GM21390 (cell line): ENCODE results near the gene LFNG.

ENCODE experiments used
- ATAC-seq: cut with Tn5 transposase; IDR thresholded peaks from one replicate; pipeline ENCODE4 v1.9.1; 2021; ENCODE audit not compliant: unreplicated experiment

The LFNG gene

DNA sequence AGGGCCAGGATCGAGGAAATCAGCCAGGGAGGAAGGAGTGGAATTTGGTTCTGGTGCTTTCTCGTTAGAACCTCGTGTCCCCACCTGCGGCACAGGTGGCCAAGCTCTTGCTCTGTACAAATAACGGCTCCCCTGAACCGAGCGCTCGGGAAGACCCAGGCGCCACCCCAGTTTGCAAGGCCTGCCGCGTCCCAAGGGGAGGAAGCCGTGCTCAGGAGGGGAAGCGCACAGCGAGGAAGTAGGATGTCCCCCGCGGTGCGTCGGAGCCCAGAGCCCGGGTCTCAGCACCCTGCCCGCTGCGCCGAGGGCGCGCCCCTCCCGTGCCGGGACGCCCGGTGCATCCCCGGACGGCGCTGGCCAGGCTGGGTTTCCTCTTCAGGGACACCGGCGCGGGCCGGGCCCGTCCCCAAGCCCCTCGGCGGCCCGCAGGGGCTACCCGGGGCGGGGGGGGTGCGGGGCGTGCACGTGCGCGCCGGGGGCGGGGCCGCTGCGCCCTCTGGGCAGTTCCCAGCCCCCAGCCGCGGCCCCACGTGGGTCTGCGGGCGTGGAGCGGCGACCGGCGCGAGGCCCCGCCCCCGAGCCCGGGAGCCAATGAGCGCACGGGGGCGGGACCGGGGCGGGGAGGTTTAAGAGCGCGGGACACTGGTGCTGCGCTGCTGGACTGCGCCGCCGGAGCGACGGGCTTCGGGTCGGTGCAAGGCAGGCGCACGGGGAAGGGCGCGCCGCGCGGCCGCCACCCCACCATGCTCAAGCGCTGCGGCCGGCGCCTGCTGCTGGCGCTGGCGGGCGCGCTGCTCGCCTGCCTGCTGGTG is at the start of gene LFNG:
TSS of gene LFNG (plus strand) at position 656 of the 812 bp plus-strand sequence. CDS start at position 744, 88 bp downstream.
- peak; percentile 84 for ATAC-seq

GRCh38 chr7:2470204-2471021 is 49.2 kb upstream of the LFNG start:
- no peak for ATAC-seq

- ATAC-seq, result no peak
Observed at GRCh38 chr7:2471022-2471329, 48.6 kb upstream of the LFNG start.

DNA sequence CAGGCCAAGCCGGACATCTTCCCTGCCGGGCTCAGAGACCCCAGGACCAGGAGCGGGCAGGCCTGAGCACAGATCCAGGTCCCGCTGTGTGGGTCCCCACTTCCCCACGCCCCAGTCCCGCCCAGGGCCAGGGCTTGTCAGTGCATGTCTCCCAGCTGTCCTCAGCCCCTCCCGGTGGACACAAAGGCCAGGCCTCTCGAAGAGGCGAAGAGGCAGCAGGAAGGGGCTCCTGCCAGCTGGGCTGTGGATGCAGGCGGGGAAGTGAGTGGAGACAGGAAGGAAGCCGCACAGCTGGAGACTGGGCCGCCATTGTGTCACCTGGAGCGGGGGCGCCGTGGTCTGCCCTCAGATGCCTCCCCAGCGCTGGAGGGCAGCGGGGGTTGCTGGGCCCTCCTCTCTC is 48.2 kb upstream of the LFNG start:
- no peak for ATAC-seq

DNA sequence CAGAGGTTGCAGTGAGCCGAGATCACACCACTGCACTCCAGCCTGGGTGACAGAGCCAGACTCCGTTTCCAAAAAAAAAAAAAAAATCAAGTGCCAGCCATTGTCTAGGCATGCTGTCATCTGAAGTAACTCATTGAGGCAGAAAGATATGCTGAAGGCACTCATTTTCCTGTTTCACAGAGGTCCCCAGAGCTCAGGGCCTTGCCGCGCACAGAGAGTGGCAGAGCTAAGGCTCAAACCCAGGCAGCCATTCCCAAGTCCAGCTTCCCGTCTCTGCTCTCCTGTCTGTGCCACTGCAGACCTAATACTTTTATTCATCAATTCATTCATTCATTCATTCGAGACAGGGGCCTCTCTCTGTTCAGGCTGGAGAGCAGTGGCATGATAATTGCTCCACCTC is 46.8 kb upstream of the LFNG start:
- no peak for ATAC-seq

DNA sequence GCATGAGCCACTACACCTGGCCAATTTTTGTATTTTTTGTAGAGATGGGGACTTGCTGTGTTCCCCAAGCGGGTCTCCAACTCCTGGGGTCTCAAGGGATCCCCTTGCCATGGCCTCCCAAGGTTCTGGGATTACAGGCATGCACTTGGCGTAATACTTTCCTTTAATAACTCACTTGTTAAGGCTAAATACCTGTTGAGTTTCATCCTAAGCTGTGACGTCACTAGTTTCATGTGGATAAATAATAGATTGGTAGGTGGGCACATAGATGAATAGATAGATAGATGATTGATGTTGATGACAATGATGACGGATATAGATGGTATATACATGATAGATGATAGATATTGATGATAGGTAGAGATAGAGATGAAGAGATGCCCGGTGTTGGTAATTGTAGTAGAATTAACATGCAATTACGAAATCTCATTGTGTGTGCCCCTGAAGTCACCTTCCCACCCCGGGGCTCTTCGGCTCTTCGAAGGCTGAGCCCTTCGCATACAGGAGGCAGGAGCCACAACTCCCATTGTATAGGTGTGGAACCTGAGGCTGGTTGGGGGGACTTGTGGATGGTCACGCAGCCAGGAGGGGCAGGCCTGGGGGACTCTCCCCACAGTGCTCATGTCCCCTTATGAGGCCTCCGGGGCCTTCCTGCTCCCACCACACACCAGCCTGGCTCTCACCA is 45.9 kb upstream of the LFNG start:
- ATAC-seq, result no peak

GRCh38 chr7:2474224-2474623 is 45.4 kb upstream of the LFNG start:
- ATAC-seq, result no peak

- ATAC-seq, result no peak
Observed at GRCh38 chr7:2474813-2475677, 44.5 kb upstream of the LFNG start.

DNA sequence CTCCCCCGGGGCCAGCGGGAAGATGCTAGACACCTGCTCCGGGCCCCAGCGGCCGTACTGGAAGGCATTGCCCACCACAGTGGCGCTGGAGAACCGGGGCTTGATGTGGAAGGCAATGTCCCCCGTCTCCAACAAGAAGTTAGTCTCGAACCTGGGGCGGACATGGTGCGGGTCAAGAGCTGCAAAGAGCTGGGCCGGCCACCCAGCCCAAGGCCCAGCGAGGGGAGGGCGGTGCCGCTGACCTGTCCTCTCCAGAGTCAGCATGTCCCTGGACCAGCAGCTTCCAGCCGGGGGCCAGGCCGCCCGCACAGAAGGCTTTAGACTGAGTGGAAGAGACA is 43.9 kb upstream of the LFNG start:
- ATAC-seq, result no peak

DNA sequence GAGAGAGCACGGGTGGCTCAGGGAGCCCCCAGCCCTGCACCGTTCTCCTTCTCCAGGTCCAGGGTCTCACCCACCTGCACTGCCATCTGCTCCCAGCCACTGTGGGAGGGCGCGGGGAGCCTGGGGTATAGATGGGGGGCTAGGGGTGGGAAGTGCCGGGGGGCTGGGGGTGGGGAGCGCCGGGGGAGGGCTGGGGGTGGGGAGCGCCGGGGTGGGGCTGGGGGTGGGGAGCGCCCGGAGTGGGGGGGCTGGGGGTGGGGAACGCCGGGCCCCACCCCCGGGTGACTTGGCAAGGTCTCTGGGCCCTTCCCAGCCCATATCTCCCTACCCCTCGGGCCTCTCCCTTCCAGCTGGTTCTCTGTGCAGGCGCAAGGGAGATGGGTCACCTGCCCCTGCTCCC is 43.3 kb upstream of the LFNG start, which contains the start of gene GRIFIN:
TSS of gene GRIFIN (minus strand) at position 101 of the 400 bp plus-strand sequence. CDS start at position 86, 15 bp downstream.
- ATAC-seq, result no peak

DNA sequence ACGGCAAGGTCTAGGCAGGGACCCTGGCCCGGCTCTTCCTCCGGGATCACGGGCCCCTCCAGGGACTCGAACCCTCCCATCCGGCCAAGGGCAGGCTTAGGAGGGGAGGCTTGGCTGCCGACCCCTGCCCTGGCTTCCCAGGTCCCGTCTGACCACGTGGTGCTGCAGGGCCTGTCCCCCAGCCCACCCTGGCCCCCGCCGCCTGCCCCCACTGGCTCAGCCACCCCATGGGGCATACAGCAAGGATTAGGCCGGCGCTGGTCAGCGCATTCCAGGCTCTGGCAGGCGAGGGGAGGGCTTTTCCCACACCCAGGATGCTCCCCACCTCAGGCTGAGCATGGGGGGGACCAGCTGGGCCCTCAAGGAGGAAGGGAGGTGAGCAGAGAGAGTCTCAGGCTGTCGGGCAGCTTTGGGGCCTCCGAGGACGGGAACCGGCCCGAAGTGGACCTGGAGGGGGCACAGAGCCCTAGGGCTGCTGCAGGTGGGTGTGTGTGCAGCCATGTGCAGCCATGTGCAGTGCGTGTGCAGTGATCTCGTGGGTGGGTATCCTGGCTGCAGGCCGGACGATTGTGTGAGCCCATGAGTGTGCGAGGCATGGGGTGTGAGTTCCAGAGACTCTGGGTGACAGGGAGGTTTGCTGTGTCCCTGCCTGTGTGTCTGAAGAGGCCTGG is 42.7 kb upstream of the LFNG start:
- ATAC-seq, result no peak

DNA sequence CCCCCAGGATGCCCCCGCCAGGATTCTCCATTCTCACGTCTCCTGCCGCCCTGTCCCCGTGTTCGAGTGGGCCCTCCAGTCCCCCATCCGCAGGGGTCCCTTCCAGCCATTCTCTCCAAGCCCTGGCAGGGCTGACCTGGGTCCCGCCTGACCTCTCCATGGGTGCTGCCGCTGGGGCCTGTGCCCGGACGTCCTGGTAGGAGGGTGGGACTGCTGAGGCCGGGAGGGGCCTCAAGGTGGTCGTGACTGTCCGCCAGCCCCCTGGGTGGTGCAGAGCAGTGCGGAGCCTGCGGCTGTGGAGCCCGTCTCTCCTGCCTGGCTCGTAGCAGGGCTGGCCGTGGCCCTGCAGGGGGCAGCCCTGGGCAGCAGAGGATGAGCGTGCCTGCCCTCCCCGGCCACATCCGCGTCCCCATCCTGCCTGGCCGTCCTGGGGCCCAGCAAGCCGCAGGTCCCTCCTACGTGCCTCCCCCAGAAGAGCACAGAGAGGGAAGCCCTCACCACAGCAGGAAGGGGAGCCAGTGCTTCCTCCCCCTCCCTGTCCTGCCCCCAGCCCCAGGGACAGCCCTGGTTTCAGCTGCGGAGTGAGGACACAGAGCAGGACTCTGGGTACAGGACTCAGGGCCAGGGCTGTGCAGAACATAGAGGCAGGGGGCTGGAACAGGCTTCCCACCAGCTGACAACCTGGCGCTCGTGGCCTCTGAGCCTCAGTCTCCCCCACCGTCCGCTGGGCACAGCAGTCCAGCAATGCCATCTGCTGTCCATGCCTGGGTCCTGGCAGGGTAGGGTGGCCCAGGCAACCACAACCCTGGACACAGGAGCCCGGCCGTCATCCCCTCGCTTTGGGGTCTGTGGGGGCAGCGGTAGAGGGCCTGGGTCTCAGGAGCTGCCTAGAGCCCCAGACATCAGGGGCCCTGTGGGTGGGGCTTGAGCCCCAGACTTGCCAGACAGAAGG is 41.9 kb upstream of the LFNG start:
- ATAC-seq, result no peak

DNA sequence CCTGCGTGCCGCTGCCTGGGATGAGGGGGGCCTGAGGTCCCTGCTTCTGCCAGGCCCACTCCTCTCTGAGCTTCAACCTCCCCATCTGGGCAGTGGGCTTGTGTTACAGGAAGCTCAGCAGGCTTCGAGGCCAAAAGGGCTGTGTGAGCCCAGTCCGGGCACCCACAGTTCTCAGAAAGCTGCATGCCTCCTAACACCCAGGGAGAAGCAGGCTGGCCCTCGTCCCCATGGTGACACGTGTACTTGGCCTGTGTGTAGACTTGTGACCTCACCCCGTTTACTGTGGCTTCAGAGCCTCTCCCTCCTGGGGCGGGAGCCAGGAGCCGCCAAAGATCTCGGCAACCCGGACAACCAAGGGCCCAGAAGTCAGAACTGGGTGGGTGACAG is 41.2 kb upstream of the LFNG start:
- ATAC-seq, result no peak

DNA sequence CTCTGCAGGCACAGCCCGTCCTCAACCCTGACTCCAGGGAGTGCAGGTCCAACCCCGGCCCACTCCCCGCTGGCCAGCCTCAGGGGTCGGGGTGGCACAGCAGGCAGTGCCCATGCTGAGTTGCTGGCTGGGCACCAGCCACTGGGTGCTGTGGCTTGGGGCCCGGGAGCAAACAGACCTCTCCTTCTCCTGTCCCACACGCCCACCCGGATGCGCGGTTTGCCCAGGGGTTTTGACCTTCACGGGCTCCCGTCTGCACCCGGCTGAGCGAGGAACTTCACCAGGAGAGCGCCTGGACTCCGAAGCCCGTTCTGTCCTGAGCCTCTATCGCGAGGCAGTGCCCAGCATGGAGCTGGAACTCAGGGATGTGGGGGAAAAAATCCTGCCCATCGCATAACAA is 40.8 kb upstream of the LFNG start:
- ATAC-seq, result no peak

- ATAC-seq, result no peak
Observed at GRCh38 chr7:2479276-2480069, 40.1 kb upstream of the LFNG start.

DNA sequence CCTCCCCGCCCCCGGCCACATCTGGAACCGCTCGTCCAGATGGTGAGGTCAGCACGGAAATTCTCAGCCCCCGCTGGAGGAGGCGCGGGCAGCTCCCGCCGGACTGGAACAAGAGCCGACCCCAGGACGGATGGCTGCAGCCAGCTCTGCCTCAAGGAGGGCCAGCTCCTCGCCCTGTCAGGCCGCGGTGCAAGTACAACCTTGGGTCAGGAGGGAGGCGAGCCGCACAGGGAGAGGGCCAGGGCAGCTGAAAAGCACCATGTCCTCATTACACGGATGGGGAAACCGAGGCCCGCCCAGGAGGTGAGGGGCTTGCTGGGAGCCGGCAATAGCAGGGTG is 39.5 kb upstream of the LFNG start:
- no peak for ATAC-seq

DNA sequence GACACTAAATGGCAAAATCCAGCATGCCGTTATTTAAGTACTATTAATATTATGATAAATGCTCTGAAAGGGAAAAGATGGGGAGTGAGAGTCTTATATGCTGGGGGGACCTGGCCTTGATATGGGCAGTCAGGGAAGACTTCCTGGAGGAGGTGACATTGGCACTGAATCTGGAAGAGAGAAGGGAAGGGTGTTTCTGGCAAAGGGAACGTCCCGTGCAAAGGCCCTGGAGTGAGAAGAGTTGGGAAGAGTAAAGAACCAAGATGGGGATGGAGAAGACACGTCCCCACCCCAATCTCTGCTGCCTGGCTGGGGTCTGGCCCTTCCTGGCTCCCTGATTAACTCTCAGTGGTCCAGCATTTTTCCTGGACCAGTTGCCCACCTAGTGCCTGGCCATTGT is 38.4 kb upstream of the LFNG start:
- ATAC-seq, result no peak

DNA sequence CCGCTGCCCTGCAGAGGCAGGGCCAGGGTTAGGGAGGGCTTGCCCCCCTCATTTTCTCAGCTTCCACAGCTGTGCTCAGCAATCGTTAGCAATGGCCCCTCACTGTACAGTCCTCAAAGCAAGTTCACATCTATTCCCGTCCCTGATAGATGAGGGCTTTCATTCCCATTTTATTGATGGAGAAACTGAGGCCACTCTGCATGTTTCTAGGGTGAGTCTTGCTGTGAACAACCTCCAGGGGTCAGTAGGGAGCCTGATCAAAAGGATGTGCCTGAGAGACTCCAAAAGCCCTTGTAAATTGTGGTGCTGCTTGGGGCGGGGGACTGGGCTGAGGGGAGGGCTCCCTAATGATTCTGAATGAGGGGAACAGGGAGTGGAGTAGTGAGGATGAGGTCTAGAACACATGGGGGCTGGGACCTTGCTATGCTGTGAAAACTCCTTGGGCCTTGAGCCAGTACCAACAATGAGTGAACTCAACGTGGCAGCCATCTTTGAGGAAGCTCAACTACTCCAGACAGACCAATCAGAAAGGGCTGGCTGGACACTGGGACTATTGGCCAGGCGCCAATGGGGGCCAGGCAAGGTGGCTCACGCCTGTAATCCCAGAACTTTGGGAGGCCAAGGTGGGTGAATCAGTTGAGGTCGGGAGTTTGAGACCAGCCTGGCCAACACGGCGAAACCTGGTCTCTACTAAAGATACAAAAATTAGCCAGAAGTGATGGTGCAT is 36.7 kb upstream of the LFNG start:
- no peak for ATAC-seq
